Endodermal cell (in vitro differentiated cells): Measurements from ENCODE around the gene KLHL9. TPM values are rescaled to one million over a fixed set of nuclear protein-coding genes. Genes with fewer than 3 reads are reported as not detected.

ENCODE experiments used
- DNase-seq: peaks from one replicate; pipeline ENCODE4 v3.0.0-alpha.2; 2017
- H3K27ac ChIP-seq: 2 replicates; pipeline ENCODE4 v1.5.1; 2013; ENCODE audit warnings: mild to moderate bottlenecking, low read depth, low read length, moderate library complexity
- H3K27me3 ChIP-seq: 2 replicates; pipeline ENCODE4 v1.6.1; 2013; ENCODE audit warnings: mild to moderate bottlenecking, low read length, moderate library complexity; ENCODE audit not compliant: insufficient read depth, control insufficient read depth, poor library complexity, severe bottlenecking
- H3K36me3 ChIP-seq: 2 replicates; pipeline ENCODE4 v1.7.0; 2013; ENCODE audit warnings: mild to moderate bottlenecking, low read length, moderate library complexity; ENCODE audit not compliant: control insufficient read depth, insufficient read depth
- H3K4me1 ChIP-seq: one replicate; pipeline ENCODE4 v1.7.0; 2013; ENCODE audit warnings: low read length; ENCODE audit not compliant: control insufficient read depth, insufficient read depth
- H3K4me3 ChIP-seq: 2 replicates; pipeline ENCODE4 v1.5.1; 2013; ENCODE audit warnings: mild to moderate bottlenecking, low read length, moderate library complexity
- H3K9ac ChIP-seq: 2 replicates; pipeline ENCODE4 v1.6.1; 2013; ENCODE audit warnings: mild to moderate bottlenecking, low read length, moderate library complexity; ENCODE audit not compliant: poor library complexity, severe bottlenecking; ENCODE audit errors: extremely low read depth
- H3K9me3 ChIP-seq: 2 replicates; pipeline ENCODE4 v1.6.1; 2013; ENCODE audit warnings: mild to moderate bottlenecking, low read length, moderate library complexity; ENCODE audit not compliant: control insufficient read depth
- H3K27ac Mint-ChIP-seq: 2 replicates; pipeline ENCODE4 v1.8.0; 2020; ENCODE audit warnings: mixed read lengths
- H3K27me3 Mint-ChIP-seq: 2 replicates; pipeline ENCODE4 v1.8.0; 2021; ENCODE audit warnings: mild to moderate bottlenecking, mixed read lengths; ENCODE audit not compliant: insufficient read depth
- H3K36me3 Mint-ChIP-seq: 2 replicates; pipeline ENCODE4 v1.8.0; 2020; ENCODE audit warnings: low read depth, mixed read lengths
- H3K4me1 Mint-ChIP-seq: 2 replicates; pipeline ENCODE4 v1.8.0; 2020; ENCODE audit warnings: mixed read lengths
- H3K4me3 Mint-ChIP-seq: 2 replicates; pipeline ENCODE4 v1.8.0; 2020; ENCODE audit warnings: mild to moderate bottlenecking, moderate library complexity, mixed read lengths
- H3K9me3 Mint-ChIP-seq: 2 replicates; pipeline ENCODE4 v1.8.0; 2020; ENCODE audit warnings: mild to moderate bottlenecking, mixed read lengths
- CTCF ChIP-seq: fragments of 200-600 bp; sonication (generic); conservative IDR thresholded peaks from 2 replicates; pipeline ENCODE4 v1.5.0; 2021; ENCODE audit warnings: antibody characterized with exemption, mild to moderate bottlenecking
- WGBS, 2 experiments: methylation state at CpG; one replicate each; pipeline versions ENCODE4 v1.1.5 to v1.1.7; 2013; ENCODE audit warnings: missing lambda C conversion rate in 2 of 2, mixed read lengths in 1 of 2; ENCODE audit not compliant: insufficient coverage in 1 of 2, insufficient read length in 1 of 2; 5-methylcytosine and 5-hydroxymethylcytosine counted together
- total RNA-seq, 2 donors: library from RNA; stranded (reverse); fragmentation: NEBNext Ultra II Directional in 1 of 2; extraction: Animal tissue kit (Norgen Biotek cat#: 25700) in 1 of 2; gene quantifications; 2 replicates in 1 of 2; 3 replicates in 1 of 2; pipeline ENCODE4 v1.2.1, GENCODE V29; 2021

The KLHL9 gene
- total RNA-seq, 2 donors from 2014 or later: 24.6 to 32.0 TPM

- Mint-ChIP-seq H3K4me3 (no peak overlapping the region), H3K4me1 (no peaks in the 10 kb centered on the region)
- WGBS, 2 experiments: 84% methylated on average over 1 of the region's 1 CpG; no CpG with 5 or more reads in 1 of the 2 experiments
Measured at GRCh38 chr9:21295992-21296391, 39.2 kb downstream of the KLHL9 start.

GRCh38 chr9:21294904-21295538 lies 40.2 kb downstream of the KLHL9 start:
- H3K36me3 Mint-ChIP-seq: no peaks in the 10 kb centered on the region
- H3K4me3 ChIP-seq: no peak overlapping the region
- 83 to 97% methylated on average over 4 to 6 of the region's 6 CpGs for WGBS, 2 experiments
- no peaks in the 10 kb centered on the region for H3K36me3 ChIP-seq
- H3K27me3 ChIP-seq: peaks cover 67% of the 10 kb centered on the region
- H3K4me3 Mint-ChIP-seq: no peak overlapping the region
- H3K9me3 ChIP-seq: no peaks in the 10 kb centered on the region
- H3K27ac ChIP-seq: no peak overlapping the region
- DNase-seq: no peak
- no peak overlapping the region for H3K9ac ChIP-seq
- H3K4me1 ChIP-seq: no peaks in the 10 kb centered on the region
- no peaks in the 10 kb centered on the region for H3K9me3 Mint-ChIP-seq
- H3K27ac Mint-ChIP-seq: no peak overlapping the region
- H3K27me3 Mint-ChIP-seq: peaks cover 77% of the 10 kb centered on the region
- TF ChIP-seq CTCF: no peak
- no peaks in the 10 kb centered on the region for H3K4me1 Mint-ChIP-seq

More at GRCh38 chr9:21295992-21296391, 39.2 kb downstream of the KLHL9 start:
- no peak overlapping the region for H3K4me3 ChIP-seq
- Mint-ChIP-seq H3K36me3 (no peaks in the 10 kb centered on the region), H3K27ac (no peak overlapping the region), H3K9me3 (no peaks in the 10 kb centered on the region), H3K27me3 (peaks cover 77% of the 10 kb centered on the region)
- no peaks in the 10 kb centered on the region for H3K4me1 ChIP-seq
- H3K27ac ChIP-seq: no peak overlapping the region
- H3K27me3 ChIP-seq: peaks cover 64% of the 10 kb centered on the region
- TF ChIP-seq CTCF: no peak
- no peak for DNase-seq
- H3K36me3 ChIP-seq: no peaks in the 10 kb centered on the region
- H3K9me3 ChIP-seq: no peaks in the 10 kb centered on the region
- H3K9ac ChIP-seq: no peak overlapping the region

GRCh38 chr9:21294364-21294774 lies 40.8 kb downstream of the KLHL9 start:
- H3K27me3 Mint-ChIP-seq: peaks cover 76% of the 10 kb centered on the region

More at GRCh38 chr9:21294364-21294774, 40.8 kb downstream of the KLHL9 start:
- 82% methylated on average over 1 of the region's 1 CpG; no CpG with 5 or more reads in 1 of the 2 experiments for WGBS, 2 experiments
- Histone ChIP-seq H3K9ac (no peak overlapping the region), H3K9me3 (no peaks in the 10 kb centered on the region), H3K4me3 (no peak overlapping the region), H3K4me1 (no peaks in the 10 kb centered on the region), H3K27me3 (peaks cover 73% of the 10 kb centered on the region), H3K36me3 (no peaks in the 10 kb centered on the region), H3K27ac (no peak overlapping the region)
- H3K4me1 Mint-ChIP-seq: no peaks in the 10 kb centered on the region
- DNase-seq: no peak
- no peak overlapping the region for H3K27ac Mint-ChIP-seq
- no peaks in the 10 kb centered on the region for H3K9me3 Mint-ChIP-seq
- no peak for TF ChIP-seq CTCF
- no peak overlapping the region for H3K4me3 Mint-ChIP-seq
- no peaks in the 10 kb centered on the region for H3K36me3 Mint-ChIP-seq
